Lower lobe of right lung (tissue), 2 donors: ENCODE results near the gene TNFAIP2. TPM values are rescaled to one million over a fixed set of nuclear protein-coding genes. Genes with fewer than 3 reads are reported as not detected.
"Not testable (repeated sequence)": the region's sequence is repeated elsewhere in the genome, so short reads cannot be mapped to it uniquely, and the experiment has no call there.

Experiments
- ATAC-seq, 2 donors: fragments of 200-7000 bp; cut with Tn5 transposase; one replicate each; pipeline ENCODE4 v1.9.1; 2020 to 2022; ENCODE audit warnings: mild to moderate bottlenecking in 2 of 2, moderate library complexity in 2 of 2
- DNase-seq: peaks from one replicate; pipeline ENCODE4 v3.0.0-alpha.2; 2020
- H3K27ac ChIP-seq: fragments of 200-600 bp; one replicate; pipeline ENCODE4 v1.8.0; 2022
- H3K27me3 ChIP-seq: fragments of 200-600 bp; one replicate; pipeline ENCODE4 v1.8.0; 2022; ENCODE audit warnings: low read depth
- H3K36me3 ChIP-seq: fragments of 200-600 bp; one replicate; pipeline ENCODE4 v1.8.0; 2022; ENCODE audit warnings: mild to moderate bottlenecking
- H3K4me1 ChIP-seq: fragments of 200-600 bp; one replicate; pipeline ENCODE4 v1.8.0; 2022
- H3K4me3 ChIP-seq: fragments of 200-600 bp; one replicate; pipeline ENCODE4 v1.8.0; 2022; ENCODE audit warnings: mild to moderate bottlenecking
- H3K9me3 ChIP-seq: fragments of 200-600 bp; one replicate; pipeline ENCODE4 v1.8.0; 2022
- intact Hi-C: fragments of 100-400 bp; cut with DNase I; formaldehyde crosslinking; loops from one replicate; pipeline ENCODE4 v1.11.0; 2022
- total RNA-seq: library from RNA; stranded (reverse); fragmentation: NEBNext Ultra II Directional; extraction: Animal tissue kit (Norgen Biotek cat#: 25700); gene quantifications from one replicate; pipeline ENCODE4 v1.2.1, GENCODE V29; 2021
- TF ChIP-seq, protein P1 (sequence below): fragments of 200-600 bp; IDR thresholded peaks from one replicate; pipeline ENCODE4 v1.8.0; 2022; ENCODE audit warnings: antibody characterized with exemption, mild to moderate bottlenecking
- donor health status: DM: no; HTN: yes; CAD: no; lungs with severe emphysema.

The TNFAIP2 gene
- total RNA-seq, 1 donor from 2014 or later = 254 TPM

DNA sequence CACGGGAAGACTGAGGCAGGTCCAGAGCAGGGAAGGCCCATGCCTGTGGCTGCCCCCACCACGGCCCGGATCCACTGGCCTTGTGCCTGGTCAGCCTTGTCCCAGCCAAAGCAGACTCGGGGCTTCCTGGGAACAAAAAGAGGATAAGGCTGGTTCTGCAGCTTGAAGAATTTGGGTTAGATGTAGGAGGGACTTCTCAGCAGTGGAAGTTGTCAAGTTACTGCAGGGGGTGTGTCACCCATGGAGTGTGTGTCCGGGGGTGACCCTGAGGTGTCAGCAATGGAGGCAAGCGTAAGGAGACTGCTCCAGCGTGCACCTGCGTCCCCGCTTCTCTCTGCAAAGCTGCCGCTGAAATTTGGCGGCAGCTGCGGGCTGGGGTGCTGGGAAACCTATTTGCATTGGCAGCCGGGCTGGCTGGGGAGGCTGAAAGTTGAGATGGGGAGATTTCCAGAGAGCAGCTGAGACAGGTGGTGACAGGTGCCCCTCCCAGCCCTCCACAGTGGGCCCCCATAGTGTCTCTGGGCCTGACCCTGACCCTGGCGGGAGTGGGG is 12.5 kb upstream of the TNFAIP2 start:
- ATAC-seq = peak in 1 of 2 donors; percentile 24
- H3K36me3 ChIP-seq = no peaks in the 10 kb centered on the region
- DNase-seq = no peak
- TF ChIP-seq, protein P1, sequence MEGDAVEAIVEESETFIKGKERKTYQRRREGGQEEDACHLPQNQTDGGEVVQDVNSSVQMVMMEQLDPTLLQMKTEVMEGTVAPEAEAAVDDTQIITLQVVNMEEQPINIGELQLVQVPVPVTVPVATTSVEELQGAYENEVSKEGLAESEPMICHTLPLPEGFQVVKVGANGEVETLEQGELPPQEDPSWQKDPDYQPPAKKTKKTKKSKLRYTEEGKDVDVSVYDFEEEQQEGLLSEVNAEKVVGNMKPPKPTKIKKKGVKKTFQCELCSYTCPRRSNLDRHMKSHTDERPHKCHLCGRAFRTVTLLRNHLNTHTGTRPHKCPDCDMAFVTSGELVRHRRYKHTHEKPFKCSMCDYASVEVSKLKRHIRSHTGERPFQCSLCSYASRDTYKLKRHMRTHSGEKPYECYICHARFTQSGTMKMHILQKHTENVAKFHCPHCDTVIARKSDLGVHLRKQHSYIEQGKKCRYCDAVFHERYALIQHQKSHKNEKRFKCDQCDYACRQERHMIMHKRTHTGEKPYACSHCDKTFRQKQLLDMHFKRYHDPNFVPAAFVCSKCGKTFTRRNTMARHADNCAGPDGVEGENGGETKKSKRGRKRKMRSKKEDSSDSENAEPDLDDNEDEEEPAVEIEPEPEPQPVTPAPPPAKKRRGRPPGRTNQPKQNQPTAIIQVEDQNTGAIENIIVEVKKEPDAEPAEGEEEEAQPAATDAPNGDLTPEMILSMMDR = no peak
- no peaks in the 10 kb centered on the region for H3K9me3 ChIP-seq
- no peaks in the 10 kb centered on the region for H3K27me3 ChIP-seq
- H3K4me1 ChIP-seq = peaks cover 51% of the 10 kb centered on the region
- H3K4me3 ChIP-seq = no peak overlapping the region
- H3K27ac ChIP-seq = peak overlapping the region; percentile 68
- intact Hi-C loops = no loop called here

DNA sequence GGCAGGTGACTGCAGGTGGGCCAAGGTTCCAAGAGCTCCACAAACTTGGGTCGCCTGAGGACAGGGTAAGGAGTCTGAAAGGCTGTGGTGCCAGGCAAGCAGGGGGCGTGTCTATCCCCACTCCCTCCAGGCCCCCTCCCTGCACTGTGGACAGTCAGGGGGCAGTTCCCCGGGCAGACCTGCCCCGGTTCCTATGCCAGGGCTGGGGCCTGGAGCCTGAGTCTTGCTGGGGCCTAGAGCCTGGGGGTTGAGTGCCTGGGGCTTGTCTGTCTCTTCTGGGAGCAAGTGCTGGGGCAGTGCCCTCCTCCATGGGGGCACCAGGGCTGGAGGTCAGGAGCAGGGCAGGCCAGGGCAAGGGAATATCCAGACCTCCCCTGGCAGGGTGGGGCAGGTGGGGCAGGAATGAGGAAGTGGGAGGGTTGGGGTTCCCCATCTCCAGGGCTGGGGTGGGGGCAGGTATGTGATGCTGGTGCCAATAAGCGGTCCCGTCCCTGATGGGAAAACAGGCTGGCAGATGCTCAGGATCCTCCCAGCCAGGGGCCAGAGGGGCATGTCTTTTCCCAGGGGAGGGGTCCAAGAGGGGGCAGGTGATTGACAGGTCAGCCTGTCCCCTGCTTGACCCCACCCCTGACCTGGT is 11.9 kb upstream of the TNFAIP2 start:
- Histone ChIP-seq H3K27me3 (no peaks in the 10 kb centered on the region), H3K4me3 (no peak overlapping the region), H3K36me3 (no peaks in the 10 kb centered on the region), H3K27ac (peak overlapping the region; percentile 46), H3K4me1 (peaks cover 51% of the 10 kb centered on the region), H3K9me3 (no peaks in the 10 kb centered on the region)
- DNase-seq = no peak
- TF ChIP-seq, protein P1 = no peak
- peak in 1 of 2 donors; percentile 32 for ATAC-seq
- intact Hi-C loops = no loop called here

DNA sequence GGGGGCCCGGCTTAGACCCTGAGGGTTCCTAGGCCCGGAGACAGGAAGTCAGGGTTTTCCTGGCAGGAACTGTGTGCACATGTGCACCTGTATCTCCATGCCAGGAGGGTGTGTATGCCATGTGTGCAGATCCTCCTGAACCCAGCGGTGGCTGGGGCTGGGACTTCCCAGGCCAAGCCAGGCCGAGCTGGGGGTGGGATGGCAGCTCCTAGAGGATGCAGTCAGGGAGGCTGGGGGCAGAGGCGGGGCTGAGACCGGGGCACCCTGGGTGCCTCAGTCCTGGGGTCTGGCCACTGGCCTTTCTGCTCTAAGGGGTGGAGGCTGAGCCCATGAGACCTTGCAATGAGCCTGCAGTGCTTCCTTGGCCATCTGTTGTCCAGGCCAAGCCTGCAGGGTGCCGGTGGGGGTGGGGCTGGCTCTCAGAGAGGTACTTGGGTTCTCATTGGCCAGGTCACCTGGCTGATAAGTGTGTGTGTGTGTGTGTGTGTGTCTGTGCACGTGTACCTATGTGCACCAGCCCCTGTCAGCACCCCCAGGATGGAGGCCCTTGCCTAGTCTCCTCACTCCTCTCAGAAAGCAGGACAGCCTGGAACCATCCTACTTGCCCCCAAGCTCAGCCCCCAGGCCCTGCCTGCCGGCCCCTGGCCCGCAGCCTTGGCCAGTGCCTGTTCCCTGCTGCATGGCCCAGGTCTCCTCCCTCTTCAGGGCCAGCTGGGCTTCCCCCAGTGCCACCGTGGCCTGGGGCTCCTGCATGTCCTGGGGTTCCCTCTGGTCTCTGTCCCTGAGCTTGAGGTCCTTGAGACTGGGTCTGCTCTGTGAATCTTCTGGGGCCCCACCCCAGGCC is 10.6 kb upstream of the TNFAIP2 start:
- H3K27ac ChIP-seq = no peak overlapping the region

DNA sequence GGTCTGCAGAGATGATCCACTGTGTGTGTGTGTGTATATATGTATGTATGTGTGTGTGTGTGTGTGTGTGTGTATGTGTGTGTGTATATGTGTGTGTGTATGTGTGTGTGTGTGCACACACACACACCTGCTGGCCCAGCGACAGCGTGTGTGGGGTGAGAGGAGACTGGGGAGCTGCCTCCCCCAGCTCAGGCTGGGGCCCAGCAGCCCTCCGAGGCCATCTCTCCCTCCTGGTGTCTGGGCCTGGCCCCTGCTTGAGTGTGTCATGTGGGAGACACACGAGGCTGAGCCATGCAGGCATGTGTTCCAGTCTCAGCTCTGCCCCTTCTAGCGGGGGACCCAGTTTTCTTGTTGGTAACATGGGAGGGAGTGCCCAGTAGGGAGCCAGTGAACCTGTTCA is 10.0 kb upstream of the TNFAIP2 start:
- H3K4me3 ChIP-seq = no peak overlapping the region
- DNase-seq (no peak), ATAC-seq (no peak)
- no peaks in the 10 kb centered on the region for H3K27me3 ChIP-seq
- H3K27ac ChIP-seq = no peak overlapping the region
- TF ChIP-seq, protein P1 = no peak
- no peaks in the 10 kb centered on the region for H3K36me3 ChIP-seq
- intact Hi-C loops = no loop called here
- H3K9me3 ChIP-seq = no peaks in the 10 kb centered on the region
- H3K4me1 ChIP-seq = peaks cover 58% of the 10 kb centered on the region

More for the DNA sequence above, 10.6 kb upstream of the TNFAIP2 start:
- Histone ChIP-seq H3K4me1 (peaks cover 53% of the 10 kb centered on the region), H3K9me3 (no peaks in the 10 kb centered on the region), H3K36me3 (no peaks in the 10 kb centered on the region), H3K4me3 (no peak overlapping the region), H3K27me3 (no peaks in the 10 kb centered on the region)
- ATAC-seq (no peak), DNase-seq (no peak)
- TF ChIP-seq, protein P1 = no peak
- intact Hi-C loops = no loop called here

DNA sequence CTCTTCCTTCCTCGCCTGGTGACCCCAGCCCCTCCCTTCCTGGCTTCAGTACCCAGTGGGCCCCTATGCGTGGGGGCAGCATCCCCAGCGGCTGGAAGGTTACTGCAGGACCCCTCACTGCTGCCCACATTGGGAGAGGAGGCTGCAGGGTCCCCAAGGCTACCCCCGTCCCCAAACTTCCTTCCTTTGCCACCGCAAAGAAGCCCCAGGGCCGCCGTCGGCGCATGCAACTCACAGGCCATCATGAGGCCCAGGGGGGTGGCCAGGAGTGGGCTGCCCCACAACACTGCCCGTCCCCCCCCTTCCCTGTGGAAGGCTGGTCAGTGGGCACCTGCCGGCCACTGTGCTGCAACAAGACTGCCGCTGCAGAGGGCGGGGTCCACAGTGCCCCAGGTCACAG is 9.5 kb upstream of the TNFAIP2 start:
- intact Hi-C loops = no loop called here
- DNase-seq = no peak
- no peaks in the 10 kb centered on the region for H3K27me3 ChIP-seq
- ATAC-seq = no peak
- H3K36me3 ChIP-seq = no peaks in the 10 kb centered on the region
- H3K4me3 ChIP-seq = no peak overlapping the region
- no peaks in the 10 kb centered on the region for H3K9me3 ChIP-seq
- TF ChIP-seq, protein P1 = no peak
- H3K27ac ChIP-seq = no peak overlapping the region
- H3K4me1 ChIP-seq = peaks cover 63% of the 10 kb centered on the region

DNA sequence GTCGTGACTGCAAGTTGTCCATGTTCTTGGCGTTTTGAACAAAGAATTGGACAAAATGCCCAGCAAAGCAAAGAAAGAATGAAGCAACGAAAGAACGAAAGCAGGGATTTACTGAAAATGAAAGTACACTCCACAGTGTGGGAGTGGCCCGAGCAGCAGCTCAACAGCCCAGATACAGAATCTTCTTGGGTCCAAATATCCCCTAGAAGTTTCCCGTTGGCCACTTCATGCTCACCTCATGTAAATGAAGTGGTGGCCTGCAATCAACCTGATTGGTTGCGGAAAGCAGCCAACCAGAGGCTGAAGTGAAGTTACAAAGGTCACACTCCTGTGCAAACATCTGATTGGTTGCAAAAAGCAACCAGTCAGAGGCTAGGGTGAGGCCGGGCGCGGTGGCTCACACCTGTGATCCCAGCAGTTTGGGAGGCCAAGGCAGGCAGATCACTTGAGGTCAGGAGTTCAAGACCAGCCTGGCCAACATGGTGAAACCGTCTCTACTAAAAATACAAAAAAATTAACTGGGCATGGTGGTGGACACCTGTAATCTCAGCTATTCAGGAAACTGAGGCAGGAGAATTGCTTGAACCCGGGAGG is 8.1 kb upstream of the TNFAIP2 start:
- H3K27me3 ChIP-seq, DNase-seq, H3K9me3 ChIP-seq, H3K36me3 ChIP-seq, ATAC-seq, intact Hi-C loops: not testable (repeated sequence)
- Histone ChIP-seq H3K4me1 (peaks cover 70% of the 10 kb centered on the region), H3K4me3 (peak overlapping the region; percentile 30), H3K27ac (peak overlapping the region; percentile 72)
